HG03064 (cell line): ENCODE measurements around the gene LGMN.
A peak's percentile ranks its signal among the peaks of the same experiment; 100 is the strongest.
"Not testable (repeated sequence)": the region's sequence is repeated elsewhere in the genome, so short reads cannot be mapped to it uniquely, and the experiment has no call there.

Experiments
- ATAC-seq: cut with Tn5 transposase; IDR thresholded peaks from one replicate; pipeline ENCODE4 v1.9.1; 2021; ENCODE audit warnings: low read depth; ENCODE audit not compliant: unreplicated experiment

The LGMN gene

DNA sequence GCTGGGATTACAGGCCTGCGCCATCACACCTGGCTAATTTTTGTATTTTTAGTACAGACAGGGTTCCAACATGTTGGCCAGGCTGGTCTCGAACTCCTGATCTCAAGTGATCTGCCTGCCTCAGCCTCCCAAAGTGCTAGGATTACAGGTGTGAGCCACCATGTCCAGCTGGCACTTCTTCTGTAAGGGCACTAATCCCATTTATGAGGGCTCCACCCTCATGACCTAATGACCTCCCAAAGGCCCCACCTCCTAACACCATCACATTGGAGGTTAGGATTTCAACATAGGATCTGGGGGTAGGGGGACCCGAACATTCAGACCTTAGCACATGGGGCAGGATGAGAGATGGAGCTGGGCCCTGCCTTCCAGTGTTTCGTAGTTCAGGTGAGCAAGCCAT, 68.1 kb downstream of the LGMN start:
- ATAC-seq = not testable (repeated sequence)

DNA sequence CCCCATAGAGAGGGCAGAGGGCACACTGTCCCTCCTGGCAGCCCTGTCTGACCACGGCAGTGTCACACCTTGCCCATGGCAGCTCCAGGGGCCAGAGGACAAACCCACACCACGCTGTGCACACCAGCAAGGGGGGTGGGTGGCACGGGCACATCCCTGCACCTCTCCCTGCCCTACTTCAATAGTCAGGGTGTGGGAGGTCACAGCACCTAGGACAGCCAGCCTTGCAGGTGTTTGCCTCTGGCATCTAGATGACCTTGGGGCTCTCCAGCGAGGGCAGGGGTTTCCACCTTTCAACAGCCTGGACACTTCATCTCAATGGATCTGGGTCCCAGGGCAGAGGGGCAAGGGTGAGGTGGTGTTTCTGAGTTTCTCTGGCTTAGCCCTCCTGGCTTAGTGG, 69.2 kb downstream of the LGMN start:
- ATAC-seq = no peak

DNA sequence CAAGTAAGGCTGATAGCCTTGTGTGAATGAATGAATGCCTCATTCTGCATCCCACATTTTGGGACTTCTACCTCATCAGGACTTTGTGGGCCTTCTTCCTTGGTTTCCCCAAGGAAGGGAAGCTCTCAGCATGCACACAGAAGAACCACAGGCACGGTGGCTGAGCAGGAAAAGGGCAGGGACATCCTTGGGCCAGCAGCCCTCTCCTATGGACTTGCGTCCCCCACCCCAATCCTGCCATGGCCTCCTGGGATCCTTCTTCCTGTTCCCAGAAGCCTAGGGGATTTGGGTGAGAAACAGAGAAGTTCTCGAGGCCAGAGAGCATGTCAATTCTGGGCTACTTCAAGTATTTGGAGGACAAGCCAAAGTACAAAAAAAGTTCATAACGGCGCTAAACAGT, 69.7 kb downstream of the LGMN start:
- ATAC-seq = no peak

DNA sequence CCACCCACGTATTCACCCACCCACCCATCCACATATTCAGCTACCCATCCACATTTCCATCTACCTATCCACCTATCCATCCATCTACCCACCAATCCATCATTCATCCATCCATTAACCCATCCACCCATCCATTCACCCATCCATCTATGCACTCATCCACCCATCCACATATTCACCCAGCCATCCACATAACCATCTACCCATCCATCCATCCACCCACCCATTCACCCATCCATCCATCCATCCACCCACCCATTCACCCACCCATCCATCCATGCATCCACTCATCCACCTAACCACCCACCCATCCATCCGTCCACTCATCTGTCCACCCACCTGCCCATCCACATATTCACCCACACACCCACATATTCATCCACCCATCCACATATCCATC, 70.5 kb downstream of the LGMN start:
- no peak for ATAC-seq

DNA sequence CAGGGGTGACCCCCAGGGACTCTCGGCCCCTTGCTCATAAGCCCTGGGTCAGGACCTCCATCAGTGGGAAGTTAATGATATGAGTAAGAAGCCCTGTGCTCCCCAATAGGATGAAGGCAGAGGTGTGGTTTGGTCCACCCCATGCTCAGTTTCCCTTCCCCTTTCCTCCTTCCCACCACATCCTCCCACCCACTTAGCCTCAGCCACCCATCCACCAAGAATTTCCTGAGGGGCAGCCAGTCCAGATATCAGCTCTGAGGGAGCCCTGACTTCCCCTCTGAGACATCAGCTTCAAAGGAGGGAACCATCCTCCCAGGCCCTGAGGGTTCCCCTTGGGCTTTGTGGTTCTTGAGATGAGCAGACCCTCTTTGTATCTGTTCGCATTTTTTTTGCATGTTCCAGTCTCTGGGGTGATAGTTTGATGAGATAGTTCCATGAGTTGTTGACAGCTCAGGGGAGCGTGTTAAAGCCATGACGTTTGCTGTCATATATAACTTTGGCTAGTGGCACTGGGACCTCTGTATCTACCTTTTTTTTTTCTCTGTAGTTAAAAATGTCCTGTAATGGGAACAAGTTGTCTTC, 71.2 kb downstream of the LGMN start:
- ATAC-seq = peak; percentile 77

DNA sequence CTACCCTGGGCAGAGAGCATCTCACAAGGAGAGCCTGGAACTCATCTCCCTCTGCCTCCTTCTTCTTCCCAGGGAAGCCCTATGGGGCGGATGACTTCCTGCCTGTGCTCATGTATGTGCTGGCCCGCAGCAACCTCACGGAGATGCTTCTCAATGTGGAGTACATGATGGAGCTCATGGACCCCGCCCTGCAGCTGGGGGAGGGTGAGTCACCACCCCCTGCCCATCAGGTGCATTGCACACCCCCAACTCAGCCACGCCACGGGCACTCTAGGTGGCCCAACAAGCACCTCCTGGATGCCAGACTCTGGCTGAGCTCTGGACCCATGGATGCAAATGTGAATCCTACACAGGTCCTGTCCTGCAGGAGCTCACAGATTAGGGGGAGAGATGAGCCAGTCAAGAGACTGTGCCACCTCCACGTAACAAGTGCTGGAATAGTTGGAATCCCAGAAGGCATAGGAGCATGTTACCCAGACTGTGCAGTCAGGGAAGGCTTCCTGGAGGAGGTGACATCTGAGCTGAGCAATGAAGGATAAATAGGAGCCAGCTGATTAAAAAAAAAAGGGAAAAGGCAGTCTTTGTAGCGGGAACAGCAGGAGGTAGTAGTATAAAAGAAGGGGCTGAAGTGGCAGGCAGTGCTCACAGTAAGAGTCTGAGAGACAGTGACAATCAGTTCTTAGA, 71.9 kb downstream of the LGMN start:
- no peak for ATAC-seq

DNA sequence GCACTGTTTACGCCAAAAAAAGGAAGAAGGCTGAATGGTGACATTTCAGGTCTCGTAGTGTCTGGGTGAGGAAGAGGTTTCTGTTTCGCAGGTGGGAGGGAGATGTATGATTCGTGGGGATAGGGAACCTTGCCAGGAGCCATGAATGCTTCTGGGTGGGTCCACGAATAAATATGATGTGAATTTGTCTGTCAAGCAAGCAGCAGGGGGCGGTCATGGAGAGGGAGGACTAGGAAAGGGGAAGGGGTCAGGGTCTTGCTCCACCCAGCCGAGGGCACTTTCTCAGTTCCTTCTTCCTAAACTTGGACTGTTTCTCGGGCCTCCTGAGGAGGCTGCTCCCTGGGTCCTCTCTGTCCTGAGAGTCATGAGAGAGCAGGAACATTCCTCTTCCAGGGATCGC, 72.5 kb downstream of the LGMN start:
- no peak for ATAC-seq

DNA sequence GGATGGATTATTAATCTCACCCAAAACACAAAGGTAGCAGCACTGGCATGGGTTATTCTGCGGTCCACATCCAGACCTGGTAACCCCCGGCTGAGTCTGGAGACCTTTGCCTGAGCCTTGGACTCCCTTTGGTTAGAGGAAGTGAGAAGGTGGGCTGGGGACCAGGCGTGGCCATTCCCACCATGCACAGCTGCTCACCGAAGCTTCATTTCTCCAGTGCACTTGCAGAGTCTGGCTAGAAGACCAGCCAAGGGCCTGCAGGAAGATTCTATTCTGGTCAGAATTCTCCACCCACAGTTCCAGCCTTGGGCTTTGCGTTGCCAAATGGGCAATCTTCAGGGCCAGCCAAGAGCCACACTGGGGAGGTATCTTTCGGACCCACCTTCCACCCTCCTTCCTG, 73.0 kb downstream of the LGMN start:
- ATAC-seq = no peak

DNA sequence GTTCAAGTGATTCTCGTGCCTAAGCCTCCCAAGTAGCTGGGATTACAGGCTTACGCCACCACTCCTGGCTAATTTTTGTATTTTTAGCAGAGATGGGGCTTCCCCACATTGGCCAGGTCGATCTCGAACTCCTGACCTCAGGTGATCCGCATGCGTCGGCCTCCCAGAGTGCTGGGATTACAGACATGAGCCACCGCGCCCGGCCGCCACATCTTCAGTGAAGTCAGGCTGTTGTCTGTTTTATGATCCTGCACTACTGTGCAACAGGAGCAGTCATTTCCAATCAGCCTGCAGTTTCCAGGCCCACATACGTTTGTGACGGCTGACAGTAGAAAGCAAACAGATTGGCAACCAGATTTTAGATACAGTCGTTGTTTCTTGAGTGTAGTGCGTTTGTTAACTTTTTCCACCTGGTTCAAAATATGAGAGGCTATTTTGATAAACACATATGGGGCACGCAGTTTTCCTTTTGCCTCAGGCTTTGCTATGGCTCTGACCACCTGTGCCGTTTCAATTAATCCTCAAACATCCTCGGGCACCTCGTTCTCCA, 74.8 kb downstream of the LGMN start:
- ATAC-seq = no peak

DNA sequence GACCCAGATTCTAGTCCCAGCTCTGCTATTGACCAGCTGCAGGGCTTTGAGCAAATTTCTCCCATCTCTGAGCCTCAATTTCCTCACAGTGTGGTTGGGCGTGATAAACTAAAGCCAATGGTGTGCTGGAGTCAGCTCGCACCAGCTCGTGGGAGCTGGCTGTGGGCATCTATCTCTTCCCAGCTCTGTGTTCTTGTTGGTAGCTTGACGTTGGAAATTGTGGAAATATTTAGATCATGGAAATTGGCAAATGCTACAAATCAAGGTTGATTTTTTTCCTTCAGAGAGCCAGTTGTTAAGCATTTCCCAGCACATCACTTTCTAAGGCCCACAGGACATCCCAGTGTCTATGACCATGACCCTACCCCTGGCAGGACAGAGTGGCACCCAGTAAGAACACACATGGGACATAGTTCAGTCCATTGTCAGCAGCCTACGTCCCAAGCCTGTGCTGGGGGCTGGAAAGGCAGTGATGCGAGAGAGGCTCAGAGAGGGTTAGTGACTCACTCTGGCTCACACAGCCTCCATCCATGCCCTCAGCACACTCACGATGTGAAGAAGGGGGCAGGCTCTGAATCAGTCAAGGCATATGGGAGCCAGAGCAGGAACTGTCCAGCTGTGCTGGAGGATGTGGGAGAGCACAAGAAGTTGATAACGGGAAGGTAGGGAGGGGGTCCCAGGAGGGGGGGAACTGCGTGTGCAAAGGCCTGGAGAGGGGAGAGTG, 77.6 kb downstream of the LGMN start:
- ATAC-seq = no peak

DNA sequence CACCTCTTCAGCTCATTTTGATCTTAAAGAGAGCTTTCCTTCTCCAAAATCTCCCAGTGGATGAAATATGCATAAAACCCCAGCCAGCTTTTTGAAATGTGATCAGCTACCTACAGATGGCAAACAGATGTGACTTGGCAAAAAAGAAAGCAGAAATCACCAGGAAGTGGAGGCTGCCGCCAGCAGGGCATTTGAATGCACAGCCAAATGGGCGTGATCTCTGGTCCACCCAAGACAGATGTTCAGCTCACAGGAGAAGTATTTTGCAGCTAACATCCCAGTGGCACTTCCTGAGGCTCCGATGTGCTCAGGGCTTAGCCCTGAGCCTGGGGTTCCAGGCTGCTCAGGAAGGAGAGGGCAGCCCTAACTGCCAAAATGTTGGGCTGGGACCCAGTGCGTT, 78.3 kb downstream of the LGMN start:
- no peak for ATAC-seq

DNA sequence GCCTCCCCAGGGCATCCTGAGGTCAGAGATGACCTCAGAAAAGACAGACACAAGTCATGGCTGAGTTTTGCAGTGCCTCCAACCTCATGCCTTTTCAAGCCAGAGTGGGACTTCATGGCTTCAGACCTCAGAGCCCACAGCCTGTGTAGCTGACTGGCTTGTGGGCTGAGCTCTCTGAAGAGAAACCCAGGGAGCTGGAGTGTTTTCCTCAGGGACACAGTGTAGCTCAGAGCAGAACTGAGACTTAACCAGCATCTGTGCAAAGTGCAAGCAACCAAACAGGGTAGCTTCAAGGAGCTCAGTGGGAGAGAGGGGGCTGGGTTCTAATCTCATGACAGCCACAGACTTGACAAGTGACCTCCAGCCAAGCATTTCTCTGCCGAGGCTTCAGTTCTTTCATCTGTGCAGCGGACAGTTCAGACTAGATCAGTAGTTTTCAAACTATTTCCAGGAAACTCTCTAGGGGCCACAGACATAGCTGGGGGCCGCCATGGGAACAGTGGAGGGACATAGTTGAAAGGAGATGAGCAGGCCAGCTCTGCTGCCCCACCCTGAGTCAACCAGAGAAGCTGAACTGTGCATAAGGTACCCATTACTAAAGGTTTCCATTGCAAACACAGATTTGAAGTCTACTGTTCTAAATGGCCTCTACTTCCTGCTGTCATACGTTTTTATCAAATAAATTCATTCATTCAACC, 80.0 kb downstream of the LGMN start:
- peak; percentile 46 for ATAC-seq

DNA sequence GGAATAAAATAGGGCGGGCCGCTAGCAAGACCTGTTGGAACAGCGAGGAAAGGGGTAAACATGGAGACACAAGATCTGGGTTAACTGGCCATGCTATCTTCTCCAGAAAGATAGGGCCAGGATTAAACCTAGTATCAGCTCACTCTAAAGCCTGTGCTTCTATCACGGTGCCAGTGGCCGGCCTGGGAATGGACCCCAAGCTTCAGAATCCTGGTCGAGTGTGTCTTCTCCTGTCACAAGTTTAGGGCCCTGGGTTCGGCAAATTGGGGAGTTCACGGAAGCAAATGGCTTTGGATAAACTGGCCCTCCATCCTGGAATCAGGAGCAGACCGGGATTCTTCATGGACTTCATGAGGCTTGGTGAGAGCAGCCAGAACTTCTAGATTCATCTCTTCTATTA, 82.2 kb downstream of the LGMN start:
- no peak for ATAC-seq

DNA sequence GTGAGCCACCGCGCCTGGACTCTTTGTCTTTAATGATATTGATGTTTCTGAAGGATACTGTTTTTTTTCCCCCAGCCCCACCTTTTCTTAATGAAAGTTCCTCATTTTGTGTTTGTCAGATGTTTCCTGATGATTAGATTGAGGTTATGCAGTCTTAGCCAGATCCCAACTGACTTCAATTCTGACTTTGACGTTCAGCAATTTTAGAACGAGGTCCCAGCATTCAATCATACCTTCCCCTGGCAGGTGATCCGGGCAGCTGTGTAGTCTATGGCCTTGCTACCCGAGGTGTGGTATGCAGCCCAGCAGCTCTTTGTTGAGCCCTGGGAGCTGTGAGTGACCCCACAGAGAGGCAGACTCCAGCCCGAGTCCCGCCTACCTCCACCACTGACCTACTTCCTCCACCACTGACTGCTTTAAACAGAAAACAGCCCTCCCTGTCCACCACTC, 82.7 kb downstream of the LGMN start:
- no peak for ATAC-seq

DNA sequence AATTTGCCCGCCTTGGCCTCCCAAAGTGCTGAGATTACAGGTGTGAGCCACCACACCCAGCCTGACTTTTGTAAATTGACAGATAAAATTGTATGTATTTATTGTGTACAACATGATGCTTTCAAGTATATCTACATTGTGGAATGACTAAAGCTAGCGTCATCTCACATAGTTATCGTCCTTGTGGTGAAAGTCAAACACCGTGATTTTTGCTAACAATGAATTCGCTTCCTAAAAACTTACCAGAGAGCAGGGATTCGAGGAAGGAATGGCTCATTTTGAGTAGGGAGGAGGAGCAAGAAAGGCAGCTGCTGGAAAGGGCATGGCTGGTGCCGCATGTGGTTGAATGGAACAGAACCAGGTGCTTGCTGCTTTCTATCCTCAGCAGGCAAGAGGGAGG, 85.4 kb downstream of the LGMN start:
- no peak for ATAC-seq

DNA sequence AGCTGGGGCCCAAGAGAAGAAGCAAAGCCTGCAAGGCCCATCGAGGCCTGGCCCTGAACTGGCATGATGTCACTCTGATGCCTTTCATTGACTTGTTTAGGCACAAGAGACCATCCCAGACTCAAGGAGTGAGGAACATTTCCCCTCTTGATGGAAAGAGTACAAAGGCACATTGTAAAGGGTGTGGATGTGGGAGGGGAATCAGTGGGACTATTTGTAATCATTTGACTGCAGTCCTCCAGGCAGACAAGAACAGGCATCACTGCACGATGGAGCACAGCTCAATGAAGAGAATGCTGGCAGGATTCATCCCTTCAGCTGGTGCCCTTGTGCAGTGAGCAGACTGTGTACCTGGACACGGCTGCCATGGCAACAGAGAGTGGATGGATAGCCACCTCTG, 87.9 kb downstream of the LGMN start:
- ATAC-seq = no peak

DNA sequence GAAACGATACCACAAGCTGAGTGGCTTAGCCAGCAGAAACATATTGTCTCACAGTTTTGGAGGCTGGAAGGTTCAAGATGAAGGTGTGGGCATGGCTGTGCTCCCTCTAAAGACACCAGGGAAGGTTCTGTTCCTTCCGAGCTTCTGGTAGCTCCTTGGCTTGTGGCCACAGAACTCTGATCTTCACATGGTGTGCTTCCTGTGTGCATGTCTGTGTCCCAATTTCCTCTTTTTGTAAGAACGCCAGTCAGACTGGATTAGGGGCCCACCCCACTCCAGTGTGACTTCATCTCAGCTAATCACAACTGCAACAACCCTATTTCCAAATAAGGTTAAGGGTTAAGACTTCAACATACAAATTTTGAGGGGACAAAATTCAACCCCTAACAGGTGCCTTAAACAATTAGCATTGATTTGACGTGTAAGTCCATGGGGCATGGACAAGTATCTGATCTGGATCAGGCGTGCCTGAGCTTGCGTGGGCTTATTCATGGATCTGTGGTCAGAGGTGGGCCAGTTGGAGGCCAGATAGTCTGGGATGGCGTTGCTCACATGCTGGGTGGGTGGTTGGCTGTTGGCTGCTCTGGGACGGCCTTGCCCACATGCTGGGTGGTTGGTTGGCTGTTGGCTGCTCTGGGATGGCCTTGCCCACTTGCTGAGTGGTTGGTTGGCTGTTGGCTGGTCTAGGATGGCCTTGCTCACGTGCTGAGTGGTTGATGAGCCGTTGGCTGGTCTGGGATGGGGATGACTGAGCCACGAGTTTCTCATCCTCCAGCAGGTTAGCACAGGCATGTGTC, 88.5 kb downstream of the LGMN start:
- ATAC-seq = no peak

DNA sequence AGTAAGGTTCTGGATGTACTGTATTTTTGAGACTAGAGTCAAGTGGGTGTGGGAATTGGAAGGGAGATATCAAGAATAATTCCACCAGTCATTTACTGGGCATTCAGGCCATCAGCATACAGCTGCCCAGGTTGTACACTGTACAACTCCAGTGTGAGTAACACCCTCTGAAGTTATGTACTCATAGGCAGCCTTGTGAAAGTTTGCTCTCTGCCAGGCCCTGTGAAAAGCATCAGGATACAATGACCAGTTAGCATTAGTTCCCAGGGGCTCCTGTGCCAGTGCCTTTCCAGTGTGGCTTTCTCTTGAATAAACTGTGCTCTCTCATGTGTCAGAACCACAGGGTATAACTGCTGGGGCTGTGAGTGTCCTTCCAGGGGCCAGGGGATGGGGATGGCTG, 89.7 kb downstream of the LGMN start:
- no peak for ATAC-seq

DNA sequence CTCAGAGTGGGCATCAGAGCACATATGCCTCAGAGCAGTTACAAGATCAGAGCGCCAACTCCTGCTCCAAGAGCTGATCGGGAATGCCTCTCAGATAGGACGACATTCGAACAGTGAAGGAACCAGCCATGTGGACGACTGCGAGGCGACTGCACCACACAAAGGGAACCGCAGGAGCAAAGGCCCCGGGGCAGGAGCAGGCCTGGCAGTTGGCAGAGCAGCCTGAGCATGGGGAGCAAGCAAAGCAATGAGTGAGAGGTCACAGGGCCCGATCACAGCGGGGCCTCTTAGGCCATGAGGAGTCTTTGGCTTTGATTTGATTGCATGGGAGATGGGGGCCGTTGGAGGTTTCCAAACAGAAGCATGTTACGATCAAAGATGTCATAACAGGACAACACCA, 90.3 kb downstream of the LGMN start:
- no peak for ATAC-seq

DNA sequence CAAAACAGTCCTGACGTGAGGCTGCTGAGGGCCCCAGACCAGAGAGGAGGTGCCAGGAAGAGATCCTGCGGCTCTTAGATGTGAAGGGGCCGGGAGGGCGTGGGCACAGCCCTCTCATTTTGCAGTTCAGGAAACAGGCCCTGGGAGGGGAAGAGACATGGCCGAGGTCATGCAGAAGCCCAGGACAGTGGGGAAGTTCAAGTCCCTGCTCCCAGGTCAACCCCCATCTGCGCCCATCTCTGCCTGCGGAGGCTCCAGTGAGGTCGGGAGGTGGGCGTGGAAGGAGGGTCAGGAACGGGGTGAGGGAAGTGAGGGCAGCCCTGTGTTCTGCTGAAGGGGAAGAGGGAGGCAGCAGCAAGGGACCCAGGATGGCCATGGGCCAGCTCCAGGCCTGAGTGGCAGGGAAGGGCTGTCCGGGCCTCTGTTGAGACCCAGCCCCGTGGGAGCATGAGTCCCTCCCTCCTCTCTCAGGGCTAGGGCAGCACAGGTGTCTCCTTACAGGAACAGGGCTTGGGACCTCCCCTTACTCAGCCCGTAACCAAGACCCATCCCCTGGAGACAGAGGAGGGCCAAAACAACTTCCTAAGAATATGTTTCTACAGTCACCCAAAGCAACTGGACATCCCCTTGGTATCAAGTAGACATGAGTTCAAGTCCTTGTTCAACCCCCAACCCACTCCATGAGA, 90.8 kb downstream of the LGMN start:
- ATAC-seq = no peak
